SK-N-DZ (cell line): ENCODE measurements around the gene DLGAP4.
A peak's percentile ranks its signal among the peaks of the same experiment; 100 is the strongest.

Experiments used
- DNase-seq: peaks from one replicate; pipeline ENCODE4 v3.0.0-alpha.2; 2015; ENCODE audit warnings: low spot score

The DLGAP4 gene

GRCh38 chr20:36454698-36455427 lies 148.7 kb downstream of the DLGAP4 start:
- peak; percentile 57 for DNase-seq

DNA sequence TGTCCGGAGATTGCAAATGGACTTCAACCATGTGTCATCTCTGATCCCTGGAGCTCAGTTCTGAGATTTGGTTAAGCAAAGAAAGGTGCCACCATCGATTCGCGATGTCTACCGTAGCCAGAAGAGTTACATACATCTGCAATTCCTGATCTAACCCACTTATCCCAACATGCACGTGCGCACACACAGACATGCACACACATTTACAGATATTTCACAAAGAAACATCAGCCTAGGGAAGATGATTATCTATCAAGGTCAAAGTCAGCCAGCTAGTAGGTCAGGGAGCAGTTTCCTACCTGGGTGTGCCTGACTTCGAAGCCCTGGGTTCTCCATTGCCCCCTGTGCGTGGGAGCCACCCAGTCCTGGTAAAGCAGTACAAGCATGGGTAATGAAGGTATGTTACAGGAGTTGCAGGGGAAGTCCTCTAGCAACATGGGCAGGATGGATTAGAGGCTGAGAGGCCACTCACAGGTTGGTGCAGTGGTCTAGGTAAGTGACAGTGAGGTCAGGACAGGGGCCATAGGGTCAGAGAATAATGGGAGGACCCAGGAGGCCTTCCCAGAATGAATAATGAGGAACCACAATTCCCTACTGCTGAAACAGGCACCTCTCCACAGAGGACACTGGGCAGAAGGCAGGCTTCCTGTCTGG lies 150.0 kb downstream of the DLGAP4 start:
- DNase-seq: no peak

DNA sequence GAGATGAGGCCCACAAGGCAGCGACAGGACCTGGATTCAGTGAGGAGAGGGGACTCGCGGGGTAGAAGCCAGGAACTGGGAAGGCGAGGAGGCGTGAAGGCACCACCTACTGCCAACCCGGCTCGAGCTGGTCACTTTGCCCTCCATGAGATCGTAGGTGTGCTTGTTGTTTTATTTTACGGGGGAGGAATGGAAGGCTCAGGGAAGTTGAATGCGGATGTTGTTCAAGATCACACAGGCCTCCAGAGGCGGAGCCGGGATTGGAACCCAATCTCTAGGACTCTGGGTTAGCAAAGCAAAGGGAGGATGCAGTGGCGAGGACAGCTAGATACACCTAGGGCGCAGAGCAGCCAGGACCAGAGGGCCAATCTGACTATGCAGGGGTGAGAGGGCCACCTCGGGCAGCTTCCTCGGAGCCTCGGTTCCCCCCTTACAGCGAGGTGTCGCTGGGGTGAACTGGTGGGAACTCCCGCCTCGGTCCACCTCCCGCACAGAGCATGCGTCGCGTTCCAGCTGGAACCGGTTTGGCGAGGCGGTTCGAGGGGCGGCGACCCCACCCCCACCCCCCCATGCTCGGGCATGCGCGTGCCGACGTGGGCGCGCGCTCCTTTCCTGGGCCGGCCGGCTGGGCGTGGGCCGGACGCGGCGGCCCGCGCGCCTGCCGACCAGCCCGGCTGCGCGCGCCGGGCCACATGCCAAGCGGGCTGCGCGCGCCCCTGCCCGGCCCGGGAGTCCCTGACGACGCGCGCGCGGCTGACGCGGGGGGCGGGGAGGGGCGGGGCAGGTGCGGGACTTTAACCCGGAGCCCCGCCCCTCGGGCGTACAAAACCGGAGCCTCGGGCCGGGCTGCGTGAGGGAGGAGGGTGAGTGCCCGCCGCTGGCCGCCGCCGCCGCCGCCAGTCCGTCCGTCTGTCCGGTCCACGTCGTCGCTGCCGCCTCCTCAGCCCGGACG lies 154.8 kb downstream of the DLGAP4 start:
- peak; percentile 89 for DNase-seq

DNA sequence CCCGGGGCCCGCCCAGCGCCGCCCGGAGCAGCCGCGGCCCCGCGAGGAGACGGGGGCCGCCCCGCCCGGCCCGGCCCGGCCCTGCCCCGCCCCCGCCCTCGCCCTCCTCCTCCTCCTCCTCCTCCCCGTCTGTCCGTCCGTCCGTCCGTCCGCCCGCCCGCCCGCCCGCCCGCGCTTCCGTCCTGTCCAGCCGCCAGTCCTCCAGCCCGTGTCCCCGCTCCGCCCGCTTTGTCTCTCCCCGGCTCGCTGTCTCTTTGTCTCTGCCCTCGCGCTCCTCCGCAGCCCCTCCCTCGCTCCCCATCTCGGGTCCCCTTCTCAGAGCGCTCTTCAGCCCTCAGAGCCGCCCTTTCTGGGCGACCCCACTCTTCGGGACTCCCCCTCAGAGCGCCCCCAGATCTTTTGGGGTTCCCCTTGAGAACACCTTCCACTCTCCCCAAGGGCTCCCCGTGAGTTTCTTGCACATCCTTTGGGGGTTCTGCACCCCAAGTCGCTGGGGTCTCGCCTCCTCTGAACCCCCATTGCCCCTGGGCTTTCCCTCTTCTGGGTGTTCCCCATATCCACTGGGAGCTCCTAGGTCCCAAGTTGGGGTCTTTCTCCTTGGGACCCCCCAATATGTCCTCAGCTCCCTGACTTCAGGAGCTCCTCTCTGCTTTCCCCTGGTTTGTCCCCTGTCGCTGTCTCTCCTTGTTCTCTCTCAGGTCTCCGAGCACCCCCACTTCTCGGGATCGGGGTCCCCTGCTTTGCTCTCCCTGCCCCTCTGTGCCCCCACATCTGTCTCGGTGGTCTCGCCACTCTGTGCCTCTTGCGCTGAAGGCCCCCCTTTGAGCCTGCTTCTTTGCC lies 155.7 kb downstream of the DLGAP4 start:
- DNase-seq: peak; percentile 62

- DNase-seq: no peak
Measured at GRCh38 chr20:36462440-36463211, 156.5 kb downstream of the DLGAP4 start.

DNA sequence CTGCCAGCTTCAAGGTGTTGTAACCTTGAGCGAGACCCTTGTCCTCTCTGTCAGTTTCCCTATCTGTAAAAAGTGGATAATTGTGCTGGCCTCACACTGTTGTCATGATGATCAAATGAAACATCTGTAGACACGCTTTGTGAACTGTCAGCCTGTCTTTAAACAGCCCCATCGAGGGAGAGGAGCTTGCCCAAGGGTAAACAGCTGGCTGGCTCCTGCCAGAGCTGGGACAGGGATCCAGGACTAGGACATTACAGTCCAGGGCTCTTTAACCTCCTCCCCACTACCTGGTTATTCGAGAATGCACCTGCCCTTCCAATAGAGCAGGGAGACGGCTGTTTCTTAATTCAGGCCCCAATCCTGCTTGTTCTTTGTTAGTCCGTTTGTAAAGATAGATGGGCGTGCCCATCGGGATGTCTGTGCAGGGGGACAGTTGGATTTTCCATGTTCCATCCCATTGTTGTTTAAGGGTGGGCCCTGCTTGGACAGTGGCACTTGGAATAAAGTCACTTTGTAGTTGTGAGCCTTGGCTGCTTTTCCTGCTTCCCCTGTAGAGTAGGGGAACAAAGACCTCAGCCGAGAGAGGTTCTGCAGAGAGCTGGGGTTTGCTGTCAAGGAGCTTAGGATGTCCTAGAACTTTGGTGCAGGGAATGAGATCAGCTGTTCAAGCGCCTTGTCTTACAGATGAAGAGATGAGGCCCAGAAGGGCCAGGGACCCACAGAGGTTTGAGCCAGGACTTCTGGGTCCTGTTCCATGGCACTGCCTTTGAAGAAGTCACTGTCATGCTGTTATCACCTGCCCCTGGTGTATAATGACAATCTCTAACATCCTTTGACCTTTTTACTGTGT lies 157.3 kb downstream of the DLGAP4 start:
- no peak for DNase-seq

- DNase-seq: no peak
Measured at GRCh38 chr20:36465109-36466080, 159.3 kb downstream of the DLGAP4 start.

DNA sequence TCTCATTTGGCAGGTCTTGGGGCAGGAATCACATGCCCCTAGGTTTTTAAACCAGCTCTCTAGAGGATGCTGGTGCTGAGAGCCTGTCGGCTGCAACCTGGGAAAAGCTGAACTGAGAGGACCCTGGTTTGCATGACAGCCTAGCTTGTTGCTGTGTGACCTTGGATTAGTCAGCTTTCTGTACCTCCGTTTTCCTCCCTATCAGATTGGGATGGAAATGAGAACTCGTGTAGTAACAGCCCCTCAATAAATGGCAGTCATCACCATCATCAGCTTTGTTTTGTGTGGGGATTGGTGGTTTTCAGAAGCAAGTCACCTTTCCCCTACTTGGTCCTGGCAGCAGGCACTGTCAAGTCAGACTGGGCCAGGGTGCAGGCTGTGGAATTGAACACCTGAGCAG lies 159.9 kb downstream of the DLGAP4 start:
- DNase-seq: no peak

GRCh38 chr20:36467076-36467999 lies 161.2 kb downstream of the DLGAP4 start:
- peak; percentile 75 for DNase-seq

GRCh38 chr20:36468149-36469000 lies 162.2 kb downstream of the DLGAP4 start:
- no peak for DNase-seq

DNA sequence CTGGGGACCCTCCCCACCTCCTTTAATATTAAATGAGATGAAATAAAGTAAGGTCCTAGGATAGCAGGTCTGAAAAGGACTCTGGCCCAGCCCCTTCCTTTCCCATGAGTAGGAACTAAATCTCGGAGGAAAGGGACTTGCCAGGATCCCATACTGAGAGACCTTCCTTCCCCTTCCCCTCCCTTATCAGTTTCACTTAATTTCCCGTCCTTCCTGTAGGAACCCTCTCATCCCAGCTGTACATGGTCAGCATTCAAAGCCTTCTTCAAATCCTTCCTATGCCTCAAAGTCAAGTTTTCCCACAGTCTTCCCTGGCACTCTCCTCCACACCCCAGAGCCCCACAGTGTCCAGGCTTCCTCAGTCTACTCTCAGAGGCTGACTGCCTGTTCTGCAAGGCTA lies 163.8 kb downstream of the DLGAP4 start:
- DNase-seq: no peak

DNA sequence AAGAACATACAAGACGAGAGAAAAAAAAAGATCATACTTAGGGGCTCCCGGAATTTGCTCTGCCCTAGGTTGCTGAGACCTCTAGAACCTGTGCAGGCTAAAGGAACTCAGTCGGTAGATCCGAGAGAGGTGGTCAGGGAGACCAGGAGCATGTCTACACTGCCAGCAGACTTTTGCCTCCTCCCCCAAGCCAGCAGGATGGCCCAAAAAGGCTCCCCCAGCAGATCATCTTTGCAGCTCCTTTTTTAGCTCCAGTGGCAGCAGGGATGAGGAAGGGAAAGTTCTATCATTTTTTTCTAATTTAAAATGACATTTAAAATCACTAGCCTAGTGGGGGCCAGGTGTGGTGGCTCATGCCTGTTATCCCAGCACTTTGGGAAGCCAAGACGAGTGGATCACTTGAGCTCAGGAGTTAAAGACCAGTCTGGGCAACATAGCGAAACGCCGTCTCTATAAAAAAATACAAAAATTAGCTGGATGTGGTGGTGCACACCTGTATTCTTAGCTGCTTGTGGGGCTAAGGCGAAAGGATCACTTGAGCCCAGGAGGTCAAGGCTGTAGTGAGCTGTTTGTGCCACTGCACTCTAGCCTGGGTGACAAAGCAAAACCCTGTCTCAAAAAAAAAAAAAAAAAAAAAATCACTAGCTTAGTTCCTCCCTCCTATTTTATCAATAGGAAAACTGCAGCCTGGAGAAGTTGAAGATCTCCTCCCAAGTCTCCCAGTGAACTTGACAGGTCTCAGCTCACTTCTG lies 165.9 kb downstream of the DLGAP4 start:
- no peak for DNase-seq

DNA sequence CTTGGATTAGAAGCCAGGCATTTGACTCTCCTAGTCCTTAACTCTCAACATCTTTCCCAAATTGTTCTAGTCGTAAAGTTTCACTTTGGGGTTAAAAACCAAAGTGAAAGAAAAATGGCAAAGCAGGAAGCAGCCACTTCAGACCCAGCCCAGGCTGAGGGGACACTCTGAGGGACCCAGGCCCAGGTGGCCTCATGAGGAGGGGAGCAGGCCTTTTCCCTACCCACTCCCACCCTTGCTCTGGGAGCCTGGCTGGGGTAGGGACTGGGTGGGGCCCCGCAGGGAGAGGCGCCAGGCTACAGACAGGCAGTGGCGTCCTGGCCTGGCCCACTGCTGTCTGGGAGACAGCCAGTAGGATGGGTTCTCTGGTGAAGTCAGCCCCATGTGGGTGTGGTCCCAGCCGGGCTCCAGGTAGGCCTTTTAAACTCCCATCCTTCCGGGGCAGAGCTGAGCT lies 166.5 kb downstream of the DLGAP4 start:
- DNase-seq: no peak

GRCh38 chr20:36473164-36473563 lies 167.0 kb downstream of the DLGAP4 start:
- no peak for DNase-seq

DNA sequence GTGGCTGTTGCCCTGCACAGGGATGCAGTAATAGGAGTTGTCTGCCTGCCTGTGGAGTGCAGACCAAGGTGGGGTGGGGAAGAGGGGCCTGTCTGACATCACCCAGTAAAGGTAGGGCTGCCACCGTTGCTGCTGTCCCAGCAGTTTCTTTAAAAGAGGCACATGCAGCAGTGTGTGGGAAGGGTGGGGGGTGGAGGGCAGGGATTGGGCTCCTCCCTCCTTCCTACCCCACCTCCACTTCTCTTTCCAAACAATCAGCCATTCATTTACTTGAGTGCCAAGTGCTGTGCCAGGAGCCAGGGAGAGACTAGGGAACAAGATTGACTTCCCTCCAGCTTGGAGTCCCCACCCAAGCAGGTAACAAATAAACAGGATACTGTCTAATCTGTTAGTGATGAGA lies 168.4 kb downstream of the DLGAP4 start:
- DNase-seq: no peak
